Stimulated activated CD4-positive, alpha-beta T cell treated with anti-CD3 and anti-CD28 coated beads, Interleukin-1b, Interleukin-23, amount 100 ng/mL, for 24 hours (primary cell): Measurements from ENCODE around the gene EPS8L2.
A peak's percentile ranks its signal among the peaks of the same experiment; 100 is the strongest.
"Not testable (repeated sequence)": the region's sequence is repeated elsewhere in the genome, so short reads cannot be mapped to it uniquely, and the experiment has no call there.

Experiments
- DNase-seq, 4 experiments: peaks; one replicate each; pipeline ENCODE4 v3.0.0-alpha.2; 2020; ENCODE audit warnings: low read depth in 4 of 4, low spot score in 1 of 4

EPS8L2 gene

GRCh38 chr11:724778-725386 lies 18.9 kb downstream of the EPS8L2 start:
- DNase-seq = no peak

- DNase-seq = no peak
These were observed 19.7 kb downstream of the EPS8L2 start for GRCh38 chr11:725624-726202.

DNA sequence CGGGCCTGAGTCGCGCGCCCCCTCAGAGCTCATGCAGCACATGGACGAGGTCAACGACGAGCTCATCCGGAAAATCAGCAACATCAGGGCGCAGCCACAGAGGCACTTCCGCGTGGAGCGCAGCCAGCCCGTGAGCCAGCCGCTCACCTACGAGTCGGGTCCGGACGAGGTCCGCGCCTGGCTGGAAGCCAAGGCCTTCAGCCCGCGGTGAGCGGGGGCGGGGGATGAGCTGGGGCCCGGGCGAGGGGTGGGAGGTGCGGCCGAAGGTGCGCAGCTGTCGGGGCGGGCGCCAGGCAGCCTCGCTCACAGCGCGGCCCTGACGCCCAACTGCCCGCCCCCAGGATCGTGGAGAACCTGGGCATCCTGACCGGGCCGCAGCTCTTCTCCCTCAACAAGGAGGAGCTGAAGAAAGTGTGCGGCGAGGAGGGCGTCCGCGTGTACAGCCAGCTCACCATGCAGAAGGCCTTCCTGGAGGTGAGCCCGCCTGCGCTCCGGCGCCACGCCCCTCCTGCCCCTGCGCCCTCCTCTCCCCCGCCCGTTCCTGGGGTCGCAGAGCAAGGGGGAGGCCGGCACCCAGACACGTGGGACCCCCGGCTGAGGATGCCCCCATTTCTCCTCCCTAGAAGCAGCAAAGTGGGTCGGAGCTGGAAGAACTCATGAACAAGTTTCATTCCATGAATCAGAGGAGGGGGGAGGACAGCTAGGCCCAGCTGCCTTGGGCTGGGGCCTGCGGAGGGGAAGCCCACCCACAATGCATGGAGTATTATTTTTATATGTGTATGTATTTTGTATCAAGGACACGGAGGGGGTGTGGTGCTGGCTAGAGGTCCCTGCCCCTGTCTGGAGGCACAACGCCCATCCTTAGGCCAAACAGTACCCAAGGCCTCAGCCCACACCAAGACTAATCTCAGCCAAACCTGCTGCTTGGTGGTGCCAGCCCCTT lies 20.5 kb downstream of the EPS8L2 start:
- peak in 1 of 4 experiments; percentile 29 for DNase-seq

- no peak for DNase-seq
These were observed 21.3 kb downstream of the EPS8L2 start for GRCh38 chr11:727281-727701.

DNA sequence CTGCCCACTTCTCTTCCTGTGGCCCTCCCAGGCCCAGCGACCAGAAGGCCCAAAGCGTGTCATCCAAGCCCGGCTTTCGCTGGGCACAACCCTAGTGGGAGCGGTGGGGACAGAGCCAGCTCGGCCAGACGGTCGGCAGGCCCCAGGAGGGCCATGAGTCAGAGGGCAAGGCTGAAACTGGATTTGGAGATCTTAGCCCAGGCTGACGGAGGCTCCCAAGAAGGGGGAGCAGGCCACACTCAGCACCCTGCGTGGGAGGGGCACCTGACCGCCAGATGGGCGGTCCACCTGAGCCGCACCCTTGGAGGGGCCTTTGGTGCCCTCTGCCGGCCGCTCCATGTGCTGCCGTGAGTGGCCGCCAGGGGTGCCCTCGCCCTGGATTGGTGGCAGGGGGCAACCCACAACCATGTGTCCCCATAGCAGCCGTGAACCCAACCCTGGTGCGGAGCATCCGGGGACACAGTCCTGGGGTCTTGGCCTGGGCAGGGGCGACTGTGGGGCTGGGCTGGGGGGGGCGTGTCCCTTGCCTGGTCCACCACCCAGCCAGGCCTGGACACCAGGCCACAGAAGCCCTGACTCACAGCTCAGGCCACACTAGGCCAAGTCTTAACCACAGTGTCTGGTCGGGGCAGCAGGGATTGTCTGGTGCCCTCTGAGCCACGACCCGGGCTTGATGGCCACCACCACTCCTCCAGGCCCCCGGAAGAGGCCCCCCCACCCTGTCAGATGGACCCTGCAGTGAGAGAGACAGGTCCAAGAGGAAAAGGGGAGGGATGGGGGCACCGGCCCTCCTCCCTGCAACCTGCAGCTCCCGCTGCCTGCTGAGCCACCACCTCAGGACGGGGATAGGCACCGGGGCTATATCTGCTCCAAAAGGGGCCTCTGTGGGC lies 22.1 kb downstream of the EPS8L2 start:
- peak; percentile 59 to 70 (median 62) for DNase-seq

- DNase-seq = no peak
These were observed 23.0 kb downstream of the EPS8L2 start for GRCh38 chr11:728901-729491.

DNA sequence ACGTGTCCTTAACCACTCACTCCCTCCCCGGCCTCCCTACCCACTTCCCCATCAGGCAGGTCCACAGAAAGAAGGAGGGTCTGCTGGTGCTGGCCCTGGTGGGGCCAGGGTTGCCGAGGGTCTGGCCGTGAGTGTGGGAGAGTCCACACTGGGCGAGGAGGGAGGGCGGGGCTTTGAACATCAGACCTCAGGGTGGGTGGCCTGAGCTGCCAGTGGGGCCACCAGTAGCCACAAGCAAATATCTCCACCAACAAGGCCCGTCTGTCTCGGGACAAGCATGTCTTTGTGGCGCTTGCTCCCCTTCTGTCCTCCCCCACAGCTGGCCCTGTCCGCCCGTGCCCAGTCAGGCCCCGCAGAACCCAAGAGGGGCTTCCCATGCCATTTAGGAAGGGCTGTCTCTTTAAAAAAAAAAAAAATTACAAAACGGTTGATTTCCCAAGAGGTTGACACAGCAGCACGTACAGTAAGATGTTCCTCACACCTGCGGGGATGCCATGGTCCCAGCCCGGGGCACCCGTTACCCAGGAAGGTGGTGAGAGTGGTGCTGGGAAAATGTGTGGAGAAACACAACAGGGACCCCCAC lies 23.6 kb downstream of the EPS8L2 start:
- no peak for DNase-seq

GRCh38 chr11:733072-733471 lies 27.0 kb downstream of the EPS8L2 start:
- DNase-seq = no peak

- DNase-seq = not testable (repeated sequence)
These were observed 28.5 kb downstream of the EPS8L2 start for GRCh38 chr11:734541-734940.

GRCh38 chr11:737366-737765 lies 31.3 kb downstream of the EPS8L2 start:
- no peak for DNase-seq

GRCh38 chr11:737899-738298 lies 31.9 kb downstream of the EPS8L2 start:
- DNase-seq = not testable (repeated sequence)

- no peak for DNase-seq
These were observed 36.1 kb downstream of the EPS8L2 start for GRCh38 chr11:742156-742546.

DNA sequence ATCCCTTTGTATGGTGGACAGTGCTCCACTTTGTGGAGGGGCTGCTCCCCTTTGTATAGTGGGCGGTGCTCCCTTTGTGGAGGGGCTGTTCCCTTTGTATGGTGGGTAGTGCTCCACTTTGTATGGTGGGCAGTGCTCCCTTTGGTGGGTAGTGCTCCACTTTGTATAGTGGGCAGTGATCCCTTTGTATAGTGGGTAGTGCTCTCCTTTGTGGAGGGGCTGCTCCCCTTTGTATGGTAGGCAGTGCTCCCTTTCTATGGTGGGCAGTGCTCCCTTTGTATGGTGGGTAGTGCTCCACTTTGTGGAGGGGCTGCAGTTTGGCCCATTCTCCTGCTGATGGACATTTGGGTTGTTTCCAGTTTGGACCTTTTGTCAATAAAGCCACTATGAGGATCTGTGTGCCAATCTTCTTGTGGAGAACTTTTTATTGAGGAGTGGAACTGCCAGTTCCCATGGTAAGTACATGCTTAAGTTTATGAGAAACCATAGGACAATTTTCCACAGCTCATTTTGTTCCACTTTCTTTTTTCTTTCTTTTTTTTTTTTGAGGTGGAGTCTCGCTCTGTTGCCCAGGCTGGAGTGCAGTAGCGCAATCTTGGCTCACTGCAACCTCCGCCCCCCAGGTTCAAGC lies 36.7 kb downstream of the EPS8L2 start:
- no peak for DNase-seq

DNA sequence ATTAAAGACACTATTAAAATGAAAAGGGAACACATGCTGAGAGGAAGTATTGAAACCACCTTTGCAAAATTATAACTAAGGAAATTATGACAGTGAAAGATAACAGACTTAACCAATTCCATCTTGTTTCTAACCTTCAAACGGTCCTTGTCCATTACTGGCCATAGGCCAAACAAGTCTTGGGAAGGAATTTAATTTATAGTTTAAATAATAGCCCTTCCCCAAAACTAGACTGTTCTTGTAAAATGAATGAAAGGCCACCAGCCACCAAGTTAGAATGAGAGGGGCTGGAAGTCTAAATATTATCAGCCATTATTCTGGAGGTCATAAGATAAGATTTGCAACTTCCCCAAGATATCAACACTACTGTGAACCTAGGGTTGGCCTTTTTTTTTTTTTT lies 39.4 kb downstream of the EPS8L2 start:
- no peak for DNase-seq

- no peak for DNase-seq
These were observed 40.5 kb downstream of the EPS8L2 start for GRCh38 chr11:746289-747157.

DNA sequence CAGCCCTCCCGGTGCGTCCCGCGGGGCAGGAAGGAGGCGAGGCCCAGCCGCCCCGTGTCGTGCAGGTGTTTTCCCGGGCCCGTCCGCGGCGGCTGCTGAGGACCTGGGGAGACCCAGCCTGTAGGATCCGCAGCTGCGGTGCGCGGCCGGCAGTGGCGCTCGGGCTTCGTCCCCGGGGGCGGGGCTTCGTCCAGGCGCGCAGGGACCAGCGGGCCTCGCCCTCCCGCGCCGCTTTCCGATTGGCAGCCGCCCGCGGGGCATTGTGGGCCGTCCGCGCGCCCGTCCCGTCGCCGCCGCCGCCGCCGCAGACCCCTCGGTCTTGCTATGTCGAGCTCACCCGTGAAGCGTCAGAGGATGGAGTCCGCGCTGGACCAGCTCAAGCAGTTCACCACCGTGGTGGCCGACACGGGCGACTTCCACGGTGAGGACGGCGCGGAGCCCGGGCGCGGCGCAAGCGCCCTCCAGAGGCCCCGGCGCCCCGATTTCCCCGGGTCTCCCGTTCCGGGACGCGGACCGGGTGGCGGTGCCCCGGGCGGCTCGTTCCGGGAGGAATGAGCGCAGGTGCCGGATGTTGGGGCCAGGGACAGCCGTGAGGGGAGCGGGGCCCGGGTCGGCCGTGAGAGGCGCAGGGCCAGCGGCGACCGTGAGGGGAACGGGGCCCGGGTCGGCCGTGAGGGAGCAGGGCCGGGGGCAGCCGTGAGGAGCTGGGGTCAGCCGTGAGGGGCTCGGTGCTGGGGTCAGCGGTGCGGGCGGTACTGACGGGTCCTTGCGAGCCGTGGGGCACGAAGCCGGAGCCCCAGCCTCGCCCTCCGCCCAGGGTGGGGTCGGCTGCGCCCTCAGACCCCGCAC lies 41.4 kb downstream of the EPS8L2 start, which contains the start of gene TALDO1:
TALDO1 (plus strand) TSS at position 307 of the 849 bp plus-strand sequence; CDS start at position 325, 18 bp downstream.
- DNase-seq = peak; percentile 67 to 92 (median 74)

GRCh38 chr11:748007-748359 lies 42.0 kb downstream of the EPS8L2 start:
- DNase-seq = no peak

GRCh38 chr11:749731-750130 lies 43.7 kb downstream of the EPS8L2 start:
- no peak for DNase-seq
